ENCODE measurements around the gene SEPTIN10.

The SEPTIN10 gene

DNA sequence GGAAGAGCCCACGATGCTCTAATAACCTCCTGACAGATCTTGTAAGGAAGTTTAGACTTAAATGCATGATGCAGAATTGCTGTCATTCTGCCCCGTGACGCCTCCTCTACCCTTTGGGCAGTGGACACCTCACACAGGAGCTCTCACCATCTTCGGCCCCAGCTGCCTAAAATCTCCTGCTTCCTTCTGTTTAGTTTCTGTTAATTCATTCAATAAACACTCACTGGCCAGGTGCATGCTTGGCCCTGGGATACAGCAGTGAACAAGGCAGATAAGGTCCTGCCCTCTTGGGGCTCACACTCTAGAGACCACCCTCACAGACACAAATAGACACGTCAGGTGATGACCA lies 81.1 kb downstream of the SEPTIN10 start:
- no peaks in the 10 kb centered on the region for H3K9me3 ChIP-seq (ENCODE audit: low read length)
- peaks cover 4% of the 10 kb centered on the region for H3K4me1 ChIP-seq (ENCODE audit: insufficient read depth, low read length)
- no peak overlapping the region for H3K9ac ChIP-seq (ENCODE audit: low read length)
- H3K27ac ChIP-seq (ENCODE audit: low read depth, low read length), result no peak overlapping the region
- no peaks in the 10 kb centered on the region for H3K27me3 ChIP-seq (ENCODE audit: control insufficient read depth in 1 of 2, insufficient read depth in 2 of 2, low read length in 2 of 2)
- no peak overlapping the region for H3K4me3 ChIP-seq (ENCODE audit: low read depth in 1 of 2, low read length in 2 of 2)
- H3K36me3 ChIP-seq (ENCODE audit: insufficient read depth, low read length), result no peaks in the 10 kb centered on the region

DNA sequence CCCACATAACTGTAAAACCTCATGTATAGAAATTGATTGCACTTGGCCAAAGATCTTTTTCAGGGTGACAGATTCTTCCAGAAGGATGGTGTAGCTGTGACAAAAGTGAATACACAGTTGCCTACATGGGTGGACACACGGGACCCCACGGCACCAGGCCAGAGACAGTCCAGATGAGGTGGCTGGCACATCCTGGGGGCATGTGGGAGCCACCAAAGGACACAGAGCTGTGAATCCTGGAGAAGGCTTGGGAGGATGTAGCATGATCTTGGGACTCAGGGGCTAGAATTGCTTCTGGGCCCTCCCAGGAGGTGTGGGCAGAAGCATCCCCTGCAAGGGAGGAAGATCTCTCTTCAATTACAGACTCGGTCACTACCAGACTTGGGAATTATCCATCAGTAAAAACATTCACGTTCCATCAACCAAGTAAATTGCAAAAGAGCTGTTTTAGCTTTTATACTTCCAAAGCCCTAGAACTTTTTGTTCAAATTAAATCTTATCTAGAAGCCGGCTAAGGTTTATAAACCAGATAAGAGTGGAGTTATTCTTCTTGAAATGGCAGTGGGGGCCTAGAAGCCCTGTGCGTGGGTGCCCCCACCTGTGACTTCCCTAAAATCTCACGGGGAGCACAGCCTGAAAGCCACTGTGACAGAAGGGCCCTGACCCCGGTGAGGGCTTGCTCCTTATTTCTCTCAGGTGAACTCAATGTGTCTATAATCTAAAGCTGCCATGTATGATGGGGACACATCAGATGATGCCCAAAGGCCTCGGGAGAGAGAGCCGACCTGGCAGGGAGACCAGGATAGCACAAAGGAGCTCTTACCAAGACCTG lies 81.7 kb downstream of the SEPTIN10 start:
- Histone ChIP-seq H3K4me3 (ENCODE audit: low read depth in 1 of 2, low read length in 2 of 2) (no peak overlapping the region), H3K4me1 (ENCODE audit: insufficient read depth, low read length) (peaks cover 4% of the 10 kb centered on the region), H3K9ac (ENCODE audit: low read length) (no peak overlapping the region), H3K27me3 (ENCODE audit: control insufficient read depth in 1 of 2, insufficient read depth in 2 of 2, low read length in 2 of 2) (no peaks in the 10 kb centered on the region), H3K36me3 (ENCODE audit: insufficient read depth, low read length) (no peaks in the 10 kb centered on the region), H3K9me3 (ENCODE audit: low read length) (no peaks in the 10 kb centered on the region), H3K27ac (ENCODE audit: low read depth, low read length) (no peak overlapping the region)

DNA sequence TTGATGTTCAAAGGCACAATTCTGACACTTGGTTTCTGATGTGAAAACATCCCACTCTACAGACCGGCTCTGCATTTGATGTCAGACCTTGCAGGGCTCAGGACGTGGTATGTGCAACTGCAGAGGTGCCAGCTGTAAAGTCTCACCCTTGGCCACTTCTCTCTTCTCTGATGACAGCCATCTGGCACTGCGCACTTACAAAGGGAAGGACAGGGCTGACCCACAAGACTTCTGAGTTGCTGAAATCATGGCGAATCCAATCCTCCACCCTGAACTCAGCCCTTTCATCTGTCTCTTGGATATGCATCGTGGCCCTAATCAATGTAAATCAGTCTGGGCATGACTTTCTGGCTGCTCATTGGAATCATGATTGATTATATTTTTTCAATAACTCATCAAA lies 82.5 kb downstream of the SEPTIN10 start:
- peaks cover 4% of the 10 kb centered on the region for H3K4me1 ChIP-seq (ENCODE audit: insufficient read depth, low read length)
- no peaks in the 10 kb centered on the region for H3K36me3 ChIP-seq (ENCODE audit: insufficient read depth, low read length)

DNA sequence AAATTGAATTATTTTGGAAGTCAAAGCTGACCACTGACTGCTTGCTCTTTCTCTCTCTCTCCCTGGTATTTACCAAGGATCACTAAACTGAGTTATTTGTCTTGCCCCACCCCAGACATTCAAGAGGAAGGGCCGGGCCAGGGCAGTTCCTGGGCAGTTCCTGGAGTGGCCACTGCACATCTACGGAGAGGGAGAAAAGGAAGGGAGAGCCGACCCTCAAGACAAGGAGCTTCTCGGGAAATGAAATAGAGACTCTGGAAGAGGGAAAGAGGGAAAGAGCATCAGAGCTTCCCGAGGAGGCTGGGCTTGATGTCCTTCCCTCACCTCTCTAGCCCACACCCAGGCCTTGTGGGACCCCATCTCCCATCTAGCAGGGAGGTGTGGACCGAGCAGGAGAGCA lies 83.1 kb downstream of the SEPTIN10 start:
- no peak overlapping the region for H3K9ac ChIP-seq (ENCODE audit: low read length)
- peaks cover 4% of the 10 kb centered on the region for H3K4me1 ChIP-seq (ENCODE audit: insufficient read depth, low read length)
- no peaks in the 10 kb centered on the region for H3K27me3 ChIP-seq (ENCODE audit: control insufficient read depth in 1 of 2, insufficient read depth in 2 of 2, low read length in 2 of 2)
- H3K9me3 ChIP-seq (ENCODE audit: low read length), result no peaks in the 10 kb centered on the region
- H3K36me3 ChIP-seq (ENCODE audit: insufficient read depth, low read length), result no peaks in the 10 kb centered on the region
- no peak overlapping the region for H3K27ac ChIP-seq (ENCODE audit: low read depth, low read length)
- H3K4me3 ChIP-seq (ENCODE audit: low read depth in 1 of 2, low read length in 2 of 2), result no peak overlapping the region

More for the DNA sequence above, 82.5 kb downstream of the SEPTIN10 start:
- Histone ChIP-seq H3K9me3 (ENCODE audit: low read length) (no peaks in the 10 kb centered on the region), H3K9ac (ENCODE audit: low read length) (no peak overlapping the region), H3K27me3 (ENCODE audit: control insufficient read depth in 1 of 2, insufficient read depth in 2 of 2, low read length in 2 of 2) (no peaks in the 10 kb centered on the region), H3K4me3 (ENCODE audit: low read depth in 1 of 2, low read length in 2 of 2) (no peak overlapping the region), H3K27ac (ENCODE audit: low read depth, low read length) (no peak overlapping the region)

DNA sequence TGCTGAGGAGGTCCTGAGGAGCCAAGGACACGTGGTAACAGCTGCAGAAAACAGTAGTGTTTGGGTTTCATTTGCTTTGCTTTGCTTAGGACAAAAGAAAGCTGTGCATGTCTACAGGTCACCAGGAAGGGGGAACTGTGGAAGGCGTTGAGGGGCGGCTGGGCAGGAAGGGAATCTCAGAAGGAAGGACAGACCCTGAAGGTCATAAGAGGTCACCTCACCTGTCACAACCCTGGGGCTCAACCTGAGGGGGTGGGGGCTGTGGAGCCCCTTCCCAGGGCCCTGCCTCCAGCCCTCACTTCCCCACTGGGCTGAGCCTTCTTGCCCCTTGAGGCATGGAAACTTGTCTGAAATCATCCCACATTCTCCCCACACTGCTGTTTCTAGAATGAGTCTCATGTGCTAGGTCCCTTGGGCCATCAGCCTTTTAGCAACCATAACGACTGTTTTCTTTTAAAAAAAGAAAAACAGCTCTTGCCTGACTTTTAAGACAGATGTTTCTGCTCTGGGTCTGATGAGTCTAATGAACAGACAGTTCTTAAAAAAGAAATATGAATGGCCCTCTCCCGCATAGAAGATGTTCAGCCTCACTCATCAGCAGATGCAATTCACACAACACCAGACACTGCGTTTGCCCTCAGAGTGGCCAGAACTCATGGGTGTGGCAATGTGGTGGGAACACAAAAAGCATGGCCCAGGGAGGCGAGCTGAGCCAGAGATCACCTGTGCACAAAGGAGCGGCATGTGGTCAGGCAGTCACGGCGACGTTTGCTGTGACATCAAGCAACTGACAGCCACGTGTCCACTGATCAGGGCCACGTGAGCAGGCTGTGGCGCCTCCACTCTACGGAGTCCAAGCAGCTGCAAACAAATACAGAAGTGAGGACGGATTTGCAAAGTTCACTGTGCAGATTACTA lies 84.0 kb downstream of the SEPTIN10 start:
- Histone ChIP-seq H3K4me1 (ENCODE audit: insufficient read depth, low read length) (peaks cover 4% of the 10 kb centered on the region), H3K27me3 (ENCODE audit: control insufficient read depth in 1 of 2, insufficient read depth in 2 of 2, low read length in 2 of 2) (no peaks in the 10 kb centered on the region), H3K9me3 (ENCODE audit: low read length) (no peaks in the 10 kb centered on the region), H3K9ac (ENCODE audit: low read length) (no peak overlapping the region), H3K27ac (ENCODE audit: low read depth, low read length) (no peak overlapping the region), H3K36me3 (ENCODE audit: insufficient read depth, low read length) (no peaks in the 10 kb centered on the region), H3K4me3 (ENCODE audit: low read depth in 1 of 2, low read length in 2 of 2) (no peak overlapping the region)

DNA sequence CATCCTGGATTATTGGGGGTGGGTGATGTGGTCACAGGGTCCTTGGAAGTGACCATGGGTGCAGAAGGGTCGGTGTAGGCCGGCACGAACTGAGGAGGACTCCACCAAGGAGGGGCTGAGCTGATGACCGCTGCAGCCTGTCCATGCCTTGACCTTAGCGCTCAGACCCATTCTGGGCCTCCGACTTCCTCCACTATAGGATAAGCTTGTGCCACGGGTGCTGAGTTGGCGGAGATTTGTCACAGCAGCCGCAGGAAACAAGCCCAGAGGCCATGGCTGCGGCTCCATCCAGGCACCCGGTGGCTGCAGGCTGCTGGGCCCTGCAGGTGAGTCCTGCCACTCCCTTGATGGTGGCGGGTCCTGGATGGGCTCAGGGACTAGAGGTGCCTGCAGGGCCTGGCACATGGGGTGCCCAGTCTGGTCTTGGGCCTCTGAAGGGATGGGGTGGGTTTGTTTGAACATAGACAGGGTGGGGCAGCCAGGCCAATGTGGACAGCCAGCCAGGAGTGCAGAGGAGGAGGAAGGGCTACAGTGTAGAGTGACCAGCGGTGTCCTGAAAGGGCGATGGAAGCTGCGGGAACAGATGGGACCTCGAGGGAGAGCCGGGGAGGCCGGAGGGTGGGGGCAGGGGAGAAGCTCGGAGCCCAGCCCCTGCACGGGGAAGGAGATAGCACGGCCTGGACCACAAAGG lies 84.8 kb downstream of the SEPTIN10 start:
- Histone ChIP-seq H3K4me3 (ENCODE audit: low read depth in 1 of 2, low read length in 2 of 2) (no peak overlapping the region), H3K9me3 (ENCODE audit: low read length) (no peaks in the 10 kb centered on the region), H3K27ac (ENCODE audit: low read depth, low read length) (no peak overlapping the region), H3K4me1 (ENCODE audit: insufficient read depth, low read length) (peaks cover 4% of the 10 kb centered on the region), H3K27me3 (ENCODE audit: control insufficient read depth in 1 of 2, insufficient read depth in 2 of 2, low read length in 2 of 2) (no peaks in the 10 kb centered on the region), H3K36me3 (ENCODE audit: insufficient read depth, low read length) (no peaks in the 10 kb centered on the region), H3K9ac (ENCODE audit: low read length) (no peak overlapping the region)

DNA sequence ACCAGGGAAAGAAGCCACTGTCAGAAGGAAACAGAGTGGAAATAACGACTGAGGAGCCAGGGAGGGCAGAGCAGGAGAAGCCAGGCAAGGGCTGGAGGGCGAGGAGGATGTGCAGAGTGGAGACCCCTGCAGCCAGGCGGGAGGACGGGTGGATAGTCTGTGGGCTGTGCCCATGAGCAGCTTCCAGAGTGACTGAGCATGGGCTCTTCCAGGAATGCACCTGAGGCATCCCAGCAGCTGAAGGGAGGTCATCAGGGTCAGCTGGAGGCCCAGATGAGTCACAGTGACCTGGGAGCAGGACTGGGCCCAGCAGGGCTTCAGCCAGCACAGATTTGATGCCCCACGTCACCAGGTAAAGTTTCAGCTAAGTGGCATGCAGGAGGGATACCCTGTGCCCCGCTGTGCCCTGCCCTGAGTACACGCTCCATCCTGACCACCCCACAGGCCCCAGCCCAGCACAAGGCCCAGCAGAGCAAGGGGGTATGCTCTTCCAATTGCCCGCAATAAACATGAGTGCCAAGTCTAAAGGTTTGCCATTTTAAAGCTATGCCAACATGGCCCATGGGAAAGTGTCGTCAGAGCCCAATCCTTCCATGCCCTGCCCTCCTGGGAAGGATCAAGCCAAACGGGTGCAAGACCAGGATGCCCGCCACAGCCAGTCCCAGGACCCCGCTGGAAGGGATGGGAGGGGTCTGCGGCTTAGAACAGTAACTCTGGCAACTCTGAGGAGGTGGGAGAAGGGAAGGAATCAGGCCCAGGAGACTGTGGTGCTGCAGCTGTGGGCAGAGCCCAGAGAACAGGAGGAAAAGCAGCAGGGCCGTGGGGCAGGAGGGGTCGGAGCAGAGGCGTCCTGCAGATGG lies 85.7 kb downstream of the SEPTIN10 start:
- peaks cover 4% of the 10 kb centered on the region for H3K4me1 ChIP-seq (ENCODE audit: insufficient read depth, low read length)
- H3K4me3 ChIP-seq (ENCODE audit: low read depth in 1 of 2, low read length in 2 of 2), result no peak overlapping the region
- H3K9me3 ChIP-seq (ENCODE audit: low read length), result no peaks in the 10 kb centered on the region
- H3K9ac ChIP-seq (ENCODE audit: low read length), result no peak overlapping the region
- no peaks in the 10 kb centered on the region for H3K27me3 ChIP-seq (ENCODE audit: control insufficient read depth in 1 of 2, insufficient read depth in 2 of 2, low read length in 2 of 2)
- H3K27ac ChIP-seq (ENCODE audit: low read depth, low read length), result no peak overlapping the region
- H3K36me3 ChIP-seq (ENCODE audit: insufficient read depth, low read length), result no peaks in the 10 kb centered on the region

DNA sequence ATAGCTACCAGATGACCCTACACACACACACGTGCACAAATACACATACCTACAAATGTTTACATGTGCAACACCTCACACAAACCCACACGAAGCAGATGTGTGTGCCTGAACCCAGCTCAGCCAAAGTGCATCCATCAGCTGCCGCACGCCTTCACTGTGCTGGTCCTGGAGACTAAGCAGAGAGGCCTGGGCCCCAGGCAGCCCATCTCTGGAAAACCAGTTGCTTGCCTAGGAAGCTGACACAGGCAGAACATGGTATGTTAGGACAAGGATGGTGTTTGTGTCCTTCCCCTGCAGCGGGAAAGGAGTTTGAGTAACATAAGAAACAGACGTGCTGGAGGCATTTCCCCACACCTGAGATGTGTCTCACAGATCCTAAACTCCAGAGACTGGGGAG lies 86.7 kb downstream of the SEPTIN10 start:
- Histone ChIP-seq H3K9me3 (ENCODE audit: low read length) (no peaks in the 10 kb centered on the region), H3K27me3 (ENCODE audit: control insufficient read depth in 1 of 2, insufficient read depth in 2 of 2, low read length in 2 of 2) (no peaks in the 10 kb centered on the region), H3K4me1 (ENCODE audit: insufficient read depth, low read length) (peaks cover 4% of the 10 kb centered on the region), H3K36me3 (ENCODE audit: insufficient read depth, low read length) (no peaks in the 10 kb centered on the region), H3K9ac (ENCODE audit: low read length) (no peak overlapping the region), H3K27ac (ENCODE audit: low read depth, low read length) (no peak overlapping the region), H3K4me3 (ENCODE audit: low read depth in 1 of 2, low read length in 2 of 2) (no peak overlapping the region)

DNA sequence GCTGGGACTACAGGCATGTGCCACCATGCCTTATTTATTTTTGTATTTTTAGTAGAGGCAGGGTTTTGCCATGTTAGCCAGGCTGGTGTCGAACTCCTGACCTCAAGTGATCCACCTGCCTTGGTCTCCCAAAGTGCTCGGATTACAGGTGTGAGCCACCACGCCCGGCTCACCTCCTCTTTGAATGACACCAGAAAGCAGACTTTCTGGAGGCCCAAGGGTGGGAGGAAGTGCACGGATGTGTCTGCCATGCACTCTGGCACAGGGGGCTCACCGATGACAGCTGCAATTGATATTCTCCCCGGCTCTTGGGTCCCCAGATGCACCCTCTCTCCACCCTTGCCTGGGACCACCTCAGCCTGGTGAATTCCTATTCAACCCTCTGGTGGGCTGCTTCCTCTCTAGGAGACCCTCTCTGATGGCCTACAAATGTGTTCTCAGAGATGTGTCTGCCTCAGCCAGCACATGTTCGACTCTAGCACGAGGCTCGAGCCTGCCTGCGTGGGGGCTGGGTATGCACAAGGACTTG lies 87.3 kb downstream of the SEPTIN10 start:
- Histone ChIP-seq H3K4me1 (ENCODE audit: insufficient read depth, low read length) (peaks cover 4% of the 10 kb centered on the region), H3K9me3 (ENCODE audit: low read length) (no peaks in the 10 kb centered on the region), H3K4me3 (ENCODE audit: low read depth in 1 of 2, low read length in 2 of 2) (no peak overlapping the region), H3K27me3 (ENCODE audit: control insufficient read depth in 1 of 2, insufficient read depth in 2 of 2, low read length in 2 of 2) (no peaks in the 10 kb centered on the region), H3K36me3 (ENCODE audit: insufficient read depth, low read length) (no peaks in the 10 kb centered on the region), H3K27ac (ENCODE audit: low read depth, low read length) (no peak overlapping the region), H3K9ac (ENCODE audit: low read length) (no peak overlapping the region)

DNA sequence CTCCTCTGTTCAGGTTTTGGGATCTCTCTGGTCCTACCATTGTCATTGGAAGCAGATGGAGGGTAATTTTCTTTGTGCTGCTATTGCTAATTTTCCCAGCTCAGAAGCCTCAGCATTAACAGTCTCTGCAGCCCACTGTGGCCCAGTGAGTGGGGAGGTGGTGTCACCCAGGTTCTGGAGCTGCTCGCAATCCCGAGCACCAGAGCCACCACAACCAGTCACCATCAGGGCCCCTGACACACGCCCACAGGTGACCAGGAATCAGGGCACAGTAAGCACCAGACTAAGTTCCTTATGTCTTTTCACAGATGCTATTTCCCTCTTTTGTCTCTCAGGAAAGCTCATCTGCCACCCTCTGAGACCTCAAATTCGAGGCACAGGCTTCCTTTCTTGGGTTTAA lies 87.9 kb downstream of the SEPTIN10 start:
- Histone ChIP-seq H3K27me3 (ENCODE audit: control insufficient read depth in 1 of 2, insufficient read depth in 2 of 2, low read length in 2 of 2) (no peaks in the 10 kb centered on the region), H3K4me3 (ENCODE audit: low read depth in 1 of 2, low read length in 2 of 2) (no peak overlapping the region), H3K27ac (ENCODE audit: low read depth, low read length) (no peak overlapping the region), H3K9me3 (ENCODE audit: low read length) (no peaks in the 10 kb centered on the region), H3K36me3 (ENCODE audit: insufficient read depth, low read length) (no peaks in the 10 kb centered on the region), H3K4me1 (ENCODE audit: insufficient read depth, low read length) (no peaks in the 10 kb centered on the region), H3K9ac (ENCODE audit: low read length) (no peak overlapping the region)

Measured in muscle layer of colon (tissue), 2 donors.